SK-N-SH treated with all-trans-retinoic acid at 6 μM for 48 hours (cell line): Measurements from ENCODE around the gene KRT74.

Experiments
- ATAC-seq: fragments of 200-7000 bp; cut with Tn5 transposase; 3 replicates; pipeline ENCODE4 v1.9.1; 2020; ENCODE audit warnings: mild to moderate bottlenecking, moderate library complexity
- ARNTL ChIP-seq: fragments of 450-650 bp; formaldehyde crosslinking; IDR thresholded peaks from 2 replicates; pipeline ENCODE4 v1.5.0; 2020; ENCODE audit warnings: low read depth, mild to moderate bottlenecking, moderate library complexity, borderline replicate concordance
- BACH2 ChIP-seq: fragments of 250-450 bp; sonication (Bioruptor Pico); IDR thresholded peaks from 2 replicates; pipeline ENCODE4 v1.9.0; 2021; ENCODE audit warnings: mild to moderate bottlenecking, borderline replicate concordance
- CSDC2 ChIP-seq: fragments of 250-450 bp; sonication (Bioruptor Pico); IDR thresholded peaks from 2 replicates; pipeline ENCODE4 v1.5.0; 2020; ENCODE audit warnings: mild to moderate bottlenecking, moderate library complexity
- CSRNP3 ChIP-seq: fragments of 250-450 bp; sonication (Bioruptor Pico); IDR thresholded peaks from 2 replicates; pipeline ENCODE4 v1.5.1; 2021; ENCODE audit warnings: mild to moderate bottlenecking, moderate library complexity
- GLIS3 ChIP-seq: fragments of 250-450 bp; sonication (Bioruptor Pico); IDR thresholded peaks from 2 replicates; pipeline ENCODE4 v1.5.0; 2020; ENCODE audit warnings: mild to moderate bottlenecking, moderate library complexity
- ISL1 ChIP-seq: fragments of 250-450 bp; sonication (Bioruptor Pico); IDR thresholded peaks from 2 replicates; pipeline ENCODE4 v2.1.2; 2022; ENCODE audit warnings: mild to moderate bottlenecking, moderate library complexity
- OSR1 ChIP-seq: fragments of 250-450 bp; sonication (Bioruptor Pico); IDR thresholded peaks from 2 replicates; pipeline ENCODE4 v1.8.0; 2022; ENCODE audit warnings: moderate library complexity, mild to moderate bottlenecking, inconsistent platforms
- POU6F1 ChIP-seq: fragments of 250-450 bp; sonication (Bioruptor Pico); IDR thresholded peaks from 2 replicates; pipeline ENCODE4 v1.8.0; 2021; ENCODE audit warnings: low read depth, mild to moderate bottlenecking, moderate library complexity, borderline replicate concordance
- PPARA ChIP-seq: fragments of 250-450 bp; sonication (Bioruptor Pico); IDR thresholded peaks from 2 replicates; pipeline ENCODE4 v1.5.0; 2020; ENCODE audit warnings: mild to moderate bottlenecking, borderline replicate concordance
- RARB ChIP-seq: fragments of 250-450 bp; sonication (Bioruptor Pico); IDR thresholded peaks from 2 replicates; pipeline ENCODE4 v1.8.0; 2021; ENCODE audit warnings: mild to moderate bottlenecking, moderate library complexity
- SNAI2 ChIP-seq: fragments of 250-450 bp; sonication (Bioruptor Pico); IDR thresholded peaks from 2 replicates; pipeline ENCODE4 v1.5.0; 2020; ENCODE audit warnings: mild to moderate bottlenecking, moderate library complexity
- TCF4 ChIP-seq: fragments of 250-450 bp; sonication (Bioruptor Pico); IDR thresholded peaks from 2 replicates; pipeline ENCODE4 v1.8.0; 2021; ENCODE audit warnings: mild to moderate bottlenecking, moderate library complexity, borderline replicate concordance
- TOX ChIP-seq: fragments of 250-450 bp; sonication (Bioruptor Pico); IDR thresholded peaks from 2 replicates; pipeline ENCODE4 v1.8.0; 2021; ENCODE audit warnings: mild to moderate bottlenecking, moderate library complexity, borderline replicate concordance
- ZC3H10 ChIP-seq: fragments of 250-450 bp; sonication (Bioruptor Pico); IDR thresholded peaks from 2 replicates; pipeline ENCODE4 v1.5.1; 2021; ENCODE audit warnings: mild to moderate bottlenecking, moderate library complexity
- ZFP3 ChIP-seq: fragments of 250-450 bp; sonication (Bioruptor Pico); IDR thresholded peaks from 2 replicates; pipeline ENCODE4 v1.5.0; 2020; ENCODE audit warnings: mild to moderate bottlenecking, moderate library complexity
- ZFP30 ChIP-seq: fragments of 450-650 bp; formaldehyde crosslinking; IDR thresholded peaks from 2 replicates; pipeline ENCODE4 v1.5.0; 2022; ENCODE audit warnings: mild to moderate bottlenecking, moderate library complexity
- ZNF565 ChIP-seq: fragments of 450-650 bp; formaldehyde crosslinking; conservative IDR thresholded peaks from 2 replicates; pipeline ENCODE4 v1.5.0; 2020; ENCODE audit warnings: low read depth, mild to moderate bottlenecking, moderate library complexity
- ZNF70 ChIP-seq: fragments of 450-650 bp; formaldehyde crosslinking; IDR thresholded peaks from 2 replicates; pipeline ENCODE4 v1.5.0; 2020; ENCODE audit warnings: mild to moderate bottlenecking, moderate library complexity
- ZNF8 ChIP-seq: fragments of 450-650 bp; formaldehyde crosslinking; IDR thresholded peaks from 2 replicates; pipeline ENCODE4 v1.5.0; 2020; ENCODE audit warnings: mild to moderate bottlenecking, moderate library complexity
- TF ChIP-seq, protein P1 (sequence below): fragments of 250-450 bp; sonication (Bioruptor Pico); IDR thresholded peaks from 2 replicates; pipeline ENCODE4 v1.5.0; 2020; ENCODE audit warnings: mild to moderate bottlenecking, moderate library complexity

The KRT74 gene

GRCh38 chr12:52517888-52518287 lies 55.8 kb downstream of the KRT74 start:
- ATAC-seq = no peak
- no peak for TF ChIP-seq ZC3H10 (CRISPR knock-in tag)
- TF ChIP-seq CSRNP3 (CRISPR knock-in tag) = no peak
- TF ChIP-seq ZNF8 (CRISPR knock-in tag) = no peak
- TF ChIP-seq, protein P1, sequence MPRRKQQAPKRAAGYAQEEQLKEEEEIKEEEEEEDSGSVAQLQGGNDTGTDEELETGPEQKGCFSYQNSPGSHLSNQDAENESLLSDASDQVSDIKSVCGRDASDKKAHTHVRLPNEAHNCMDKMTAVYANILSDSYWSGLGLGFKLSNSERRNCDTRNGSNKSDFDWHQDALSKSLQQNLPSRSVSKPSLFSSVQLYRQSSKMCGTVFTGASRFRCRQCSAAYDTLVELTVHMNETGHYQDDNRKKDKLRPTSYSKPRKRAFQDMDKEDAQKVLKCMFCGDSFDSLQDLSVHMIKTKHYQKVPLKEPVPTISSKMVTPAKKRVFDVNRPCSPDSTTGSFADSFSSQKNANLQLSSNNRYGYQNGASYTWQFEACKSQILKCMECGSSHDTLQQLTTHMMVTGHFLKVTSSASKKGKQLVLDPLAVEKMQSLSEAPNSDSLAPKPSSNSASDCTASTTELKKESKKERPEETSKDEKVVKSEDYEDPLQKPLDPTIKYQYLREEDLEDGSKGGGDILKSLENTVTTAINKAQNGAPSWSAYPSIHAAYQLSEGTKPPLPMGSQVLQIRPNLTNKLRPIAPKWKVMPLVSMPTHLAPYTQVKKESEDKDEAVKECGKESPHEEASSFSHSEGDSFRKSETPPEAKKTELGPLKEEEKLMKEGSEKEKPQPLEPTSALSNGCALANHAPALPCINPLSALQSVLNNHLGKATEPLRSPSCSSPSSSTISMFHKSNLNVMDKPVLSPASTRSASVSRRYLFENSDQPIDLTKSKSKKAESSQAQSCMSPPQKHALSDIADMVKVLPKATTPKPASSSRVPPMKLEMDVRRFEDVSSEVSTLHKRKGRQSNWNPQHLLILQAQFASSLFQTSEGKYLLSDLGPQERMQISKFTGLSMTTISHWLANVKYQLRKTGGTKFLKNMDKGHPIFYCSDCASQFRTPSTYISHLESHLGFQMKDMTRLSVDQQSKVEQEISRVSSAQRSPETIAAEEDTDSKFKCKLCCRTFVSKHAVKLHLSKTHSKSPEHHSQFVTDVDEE (CRISPR knock-in tag) = no peak
- no peak for TF ChIP-seq POU6F1 (CRISPR knock-in tag)
- TF ChIP-seq ZFP3 (CRISPR knock-in tag) = no peak
- TF ChIP-seq ISL1 (CRISPR knock-in tag) = no peak
- no peak for TF ChIP-seq TOX (CRISPR knock-in tag)
- TF ChIP-seq GLIS3 = no peak
- no peak for TF ChIP-seq SNAI2
- TF ChIP-seq ARNTL (CRISPR knock-in tag) = no peak
- no peak for TF ChIP-seq PPARA (CRISPR knock-in tag)
- TF ChIP-seq TCF4 = no peak
- TF ChIP-seq, all 23 proteins: peak for 0

GRCh38 chr12:52517005-52517835 lies 56.4 kb downstream of the KRT74 start:
- TF ChIP-seq ZNF8 (CRISPR knock-in tag) (no peak), CSDC2 (CRISPR knock-in tag) (no peak), ZNF565 (CRISPR knock-in tag) (no peak), ZFP30 (CRISPR knock-in tag) (no peak), ZFP3 (CRISPR knock-in tag) (no peak), ZNF70 (CRISPR knock-in tag) (no peak)
- no peak for ATAC-seq

GRCh38 chr12:52515927-52516831 lies 57.5 kb downstream of the KRT74 start:
- TF ChIP-seq POU6F1 (CRISPR knock-in tag) (no peak), ZNF565 (CRISPR knock-in tag) (no peak), ZNF8 (CRISPR knock-in tag) (no peak), ZNF70 (CRISPR knock-in tag) (no peak), BACH2 (CRISPR knock-in tag) (no peak), OSR1 (CRISPR knock-in tag) (no peak), TOX (CRISPR knock-in tag) (no peak), SNAI2 (no peak), ZC3H10 (CRISPR knock-in tag) (no peak), RARB (CRISPR knock-in tag) (no peak)
- TF ChIP-seq, protein P1 (CRISPR knock-in tag) = no peak
- TF ChIP-seq, all 23 proteins: peak for 0
- ATAC-seq = no peak
